GM10847 (cell line): ENCODE data around the gene GNL2.
A peak's percentile ranks its signal among the peaks of the same experiment; 100 is the strongest.

Source experiments
- POLR2A ChIP-seq: IDR thresholded peaks from 2 replicates; pipeline ENCODE4 v1.6.1; 2011; ENCODE audit not compliant: insufficient read length; ENCODE audit errors: extremely low read depth

The GNL2 gene

GRCh38 chr1:37595440-37596181 is at the start of gene GNL2:
TSS of gene GNL2 (minus strand) at chr1:37595937. CDS start at chr1:37595822, 115 bp downstream.
- TF ChIP-seq POLR2A, result peak; percentile 77

GRCh38 chr1:37641059-37641458 is 45.3 kb upstream of the GNL2 start:
- TF ChIP-seq POLR2A, result no peak

DNA sequence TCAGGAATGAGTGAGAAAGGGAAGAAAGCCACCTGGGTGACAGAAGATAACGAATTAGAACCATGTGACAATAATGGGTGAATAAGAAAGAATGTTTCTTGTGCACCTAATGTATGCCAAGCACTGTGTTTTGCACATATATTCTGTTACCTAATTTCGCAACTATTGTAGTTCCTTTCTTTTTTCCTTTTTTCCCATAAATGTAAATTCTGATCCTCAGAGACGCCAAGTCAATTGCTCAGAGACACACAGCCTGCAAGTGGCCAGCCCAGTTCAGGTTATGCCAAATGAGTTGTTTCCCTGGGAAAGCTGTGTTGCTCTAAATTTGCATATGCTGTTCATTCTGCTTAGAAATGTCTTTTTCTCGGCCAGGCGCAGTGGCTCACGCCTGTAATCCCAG is 40.7 kb upstream of the GNL2 start:
- TF ChIP-seq POLR2A, result no peak

DNA sequence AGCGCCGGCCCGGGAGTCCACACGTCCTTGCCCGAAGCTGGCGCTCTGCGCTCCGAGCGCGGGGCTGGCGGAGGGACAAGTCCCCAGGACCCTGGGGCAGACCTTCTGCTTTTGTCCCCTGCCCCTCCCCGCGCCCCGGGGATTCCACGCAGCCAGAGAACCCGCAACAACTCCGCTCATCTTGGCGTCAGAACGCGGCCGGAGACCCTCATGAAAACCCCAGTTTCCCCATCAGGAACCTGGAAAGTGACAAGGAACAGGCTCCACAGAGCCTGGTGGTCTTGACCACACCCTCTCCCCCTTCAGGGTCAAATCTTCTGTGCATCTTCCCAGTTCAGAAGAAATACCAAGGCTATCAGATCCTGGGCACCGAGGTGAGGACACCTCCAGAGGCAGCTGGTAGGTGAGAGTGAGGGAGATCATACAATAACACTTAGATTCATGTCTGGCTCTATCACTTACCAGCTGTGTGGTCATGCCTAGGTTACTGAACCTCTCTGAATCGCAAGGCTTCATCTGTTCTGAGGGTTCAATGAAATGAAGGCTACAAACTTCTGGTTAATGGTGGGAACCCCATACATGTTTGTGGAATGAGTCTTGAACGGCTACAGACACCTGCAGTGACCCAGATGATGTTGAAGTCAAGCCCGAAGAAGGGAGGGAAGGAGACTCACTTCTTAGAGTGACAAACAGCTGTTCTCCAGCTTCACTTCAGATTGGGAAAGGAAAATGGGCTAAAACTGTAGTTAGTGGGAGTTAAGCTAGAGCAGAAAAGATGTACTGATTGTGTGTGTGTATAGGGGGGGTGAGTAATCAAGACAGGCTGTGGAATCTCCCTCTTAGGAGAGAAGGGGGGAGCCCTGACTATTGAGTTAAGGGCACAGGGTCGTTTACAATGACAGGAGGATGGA is 39.5 kb upstream of the GNL2 start:
- no peak for TF ChIP-seq POLR2A

GRCh38 chr1:37634244-37634991 is 38.7 kb upstream of the GNL2 start, which contains the start of gene RSPO1:
TSS of gene RSPO1 (minus strand) at chr1:37634892. CDS start at chr1:37629661, 5,231 bp downstream.
- no peak for TF ChIP-seq POLR2A

DNA sequence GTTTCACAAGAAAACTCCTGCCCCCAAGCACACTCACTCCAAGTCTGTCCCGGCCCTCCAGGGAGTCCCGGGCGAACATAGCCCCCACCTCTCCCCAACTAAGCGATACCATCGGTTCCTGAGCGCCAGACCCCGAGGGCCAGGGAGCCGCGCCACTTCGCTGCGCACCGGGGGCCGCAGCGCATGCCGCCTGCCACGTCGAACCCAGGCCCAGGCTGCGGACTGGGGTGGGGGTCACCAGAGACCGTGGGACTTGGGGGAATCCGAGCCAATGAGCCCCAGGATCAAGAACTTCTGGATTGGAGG is 38.2 kb upstream of the GNL2 start:
- TF ChIP-seq POLR2A, result no peak

GRCh38 chr1:37633040-37633937 is 37.6 kb upstream of the GNL2 start:
- TF ChIP-seq POLR2A, result no peak

- no peak for TF ChIP-seq POLR2A
These were observed 35.3 kb upstream of the GNL2 start for GRCh38 chr1:37631036-37631435.

DNA sequence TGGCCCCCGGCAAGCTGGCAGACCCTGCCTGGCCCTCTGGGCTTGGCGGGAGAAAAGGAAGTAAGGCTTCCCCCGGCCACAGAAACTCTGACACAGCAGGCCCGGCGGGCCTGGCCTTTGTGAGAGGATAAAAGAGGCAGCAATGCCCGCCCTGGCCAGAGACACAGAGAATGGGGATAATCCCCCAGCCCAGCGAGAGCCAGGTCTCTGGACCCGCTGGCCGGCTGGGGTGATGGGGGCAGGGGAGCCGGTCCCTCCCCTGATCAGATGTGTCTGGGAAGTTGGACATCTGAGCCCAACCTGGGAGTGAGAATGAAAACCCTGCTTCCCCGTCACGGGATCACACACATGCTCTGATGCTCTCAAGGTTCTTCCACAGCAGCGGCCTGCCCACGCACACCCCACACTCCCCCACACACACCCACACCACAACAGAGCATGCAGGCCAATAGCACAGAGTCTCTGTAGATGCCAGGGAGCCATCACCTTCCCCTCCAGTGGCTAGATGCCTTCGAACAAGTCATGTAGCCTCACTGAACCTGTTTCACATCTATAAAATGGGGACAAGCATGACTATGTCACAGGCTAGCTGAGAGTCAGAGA is 34.8 kb upstream of the GNL2 start:
- TF ChIP-seq POLR2A, result no peak

DNA sequence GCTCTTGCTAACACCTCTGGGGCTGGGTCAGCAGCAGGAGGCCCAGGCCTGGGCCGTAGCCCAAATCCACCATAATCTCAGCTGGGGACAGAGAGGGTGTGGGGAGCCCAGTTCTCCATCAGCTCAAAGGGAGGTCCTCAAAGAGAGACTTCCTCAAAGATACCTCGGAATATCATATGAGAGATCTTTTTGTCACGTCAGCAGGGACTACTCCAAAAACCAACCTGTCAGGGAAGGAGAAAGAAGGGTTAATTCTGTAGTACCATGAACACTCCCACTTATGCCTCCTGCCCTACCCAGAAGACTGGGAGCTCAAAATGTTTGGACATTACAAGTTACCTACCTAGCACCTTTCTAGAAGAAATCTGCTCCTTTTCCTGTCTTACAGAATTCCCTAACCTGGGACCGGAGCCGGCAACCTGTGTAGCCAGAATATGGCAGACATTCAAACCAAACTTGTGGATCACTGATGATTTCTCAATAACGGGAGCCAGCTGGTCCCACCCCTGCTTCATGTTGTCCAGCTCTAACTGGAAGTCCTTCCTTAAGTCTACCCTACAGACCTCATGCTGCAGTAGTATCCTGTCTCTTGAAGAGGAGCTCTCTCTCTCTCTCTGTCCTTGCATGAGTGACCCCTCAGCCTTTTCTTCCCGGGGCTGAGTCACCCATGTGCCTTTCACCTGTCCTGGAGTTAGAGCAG is 34.1 kb upstream of the GNL2 start:
- no peak for TF ChIP-seq POLR2A

DNA sequence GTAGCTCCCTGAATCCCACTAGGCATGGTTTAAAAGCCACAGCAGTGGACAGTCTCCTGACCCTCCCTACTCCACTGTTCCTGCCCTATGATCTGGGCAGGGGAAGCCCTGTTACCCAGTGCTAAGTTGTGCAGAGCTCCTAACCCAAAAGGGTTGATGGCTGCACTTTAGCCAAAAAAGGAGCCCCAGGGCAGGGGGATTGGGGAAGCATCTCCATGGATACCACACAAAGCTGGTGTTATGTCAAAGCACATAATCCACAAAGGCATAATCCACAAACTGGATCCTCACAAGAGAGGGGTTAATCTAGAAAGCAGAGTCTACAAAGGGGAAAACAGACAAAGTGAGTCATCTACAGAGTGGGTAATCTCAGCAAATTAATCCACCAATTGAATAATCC is 33.3 kb upstream of the GNL2 start:
- no peak for TF ChIP-seq POLR2A

- no peak for TF ChIP-seq POLR2A
These were observed 32.4 kb upstream of the GNL2 start for GRCh38 chr1:37628026-37628556.

GRCh38 chr1:37622131-37622530 is 26.4 kb upstream of the GNL2 start:
- no peak for TF ChIP-seq POLR2A
